22Rv1 (cell line): ENCODE results near the gene ARHGAP42.

Experiments used
- CTCF ChIP-seq: fragments of 450-650 bp; IDR thresholded peaks from 2 replicates; pipeline ENCODE4 v1.5.1; 2017; ENCODE audit warnings: mild to moderate bottlenecking
- ZFX ChIP-seq: fragments of 450-650 bp; IDR thresholded peaks from 2 replicates; pipeline ENCODE4 v1.6.1; 2017; ENCODE audit warnings: antibody characterized with exemption, borderline replicate concordance

GRCh38 chr11:100687630-100688395 is 725 bp downstream of the ARHGAP42 start:
- TF ChIP-seq CTCF: peak; percentile 77
- TF ChIP-seq ZFX: no peak
